Suprapubic skin (tissue), 4 donors: ENCODE results near the gene BRMS1L.
"Not testable (repeated sequence)": the region's sequence is repeated elsewhere in the genome, so short reads cannot be mapped to it uniquely, and the experiment has no call there.

Experiments
- CTCF ChIP-seq, 2 donors: fragments of 200-600 bp in 1 of 2; fragments of 450-650 bp in 1 of 2; sonication (generic) in 1 of 2; IDR thresholded peaks; one replicate each; pipeline ENCODE4 v1.5.1; 2016 to 2019; ENCODE audit warnings: antibody characterized with exemption in 2 of 2, mild to moderate bottlenecking in 1 of 2, moderate library complexity in 1 of 2
- POLR2A ChIP-seq, 2 donors: fragments of 450-650 bp; IDR thresholded peaks; one replicate each; pipeline ENCODE4 v1.6.1; 2017; ENCODE audit warnings: antibody characterized with exemption in 2 of 2, mild to moderate bottlenecking in 2 of 2, moderate library complexity in 2 of 2
- POLR2AphosphoS5 ChIP-seq, 3 donors: sonication (generic); formaldehyde crosslinking; IDR thresholded peaks; one replicate each; pipeline ENCODE4 v1.6.1; 2017; ENCODE audit warnings: antibody characterized with exemption in 3 of 3

GRCh38 chr14:35842245-35842644 lies 16.1 kb downstream of the BRMS1L start:
- TF ChIP-seq CTCF, POLR2A, POLR2AphosphoS5 (IDR thresholded peaks at IDR 0.05): not testable (repeated sequence)
